ENCODE data around the gene CTBP2. TPM values are rescaled to one million over a fixed set of nuclear protein-coding genes. Genes with fewer than 3 reads are reported as not detected.
"Not testable (repeated sequence)": the region's sequence is repeated elsewhere in the genome, so short reads cannot be mapped to it uniquely, and the experiment has no call there.

CTBP2 gene
- total RNA-seq, 1 donor from 2014 or later = 46.9 TPM

DNA sequence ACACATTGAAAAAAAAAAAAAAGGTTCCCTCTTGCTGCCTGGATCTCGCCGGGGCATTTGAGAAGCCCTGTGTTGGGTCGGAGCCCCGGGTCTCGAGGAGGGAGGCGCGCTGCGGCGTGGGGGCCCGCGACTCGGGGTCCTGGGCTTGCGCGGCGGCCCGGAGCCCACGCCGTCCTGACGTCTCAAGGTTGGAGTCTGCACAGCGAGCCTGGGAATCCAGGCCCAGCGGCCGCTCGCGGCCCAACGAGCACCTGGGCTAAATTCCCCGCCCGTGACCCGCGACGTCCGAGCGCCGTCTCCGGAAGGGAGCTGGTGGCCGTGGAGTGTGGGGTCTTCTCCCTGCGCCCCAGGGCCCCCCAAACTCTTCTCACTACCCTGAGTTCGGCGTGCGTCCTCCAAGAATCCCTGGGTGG is 1.4 kb upstream of the CTBP2 start:
- peak; percentile 11 for ATAC-seq
- intact Hi-C loops (cut with DNase I) = no loop called here
- DNase-seq (ENCODE audit: low spot score) = no peak

- intact Hi-C loops (cut with DNase I) = no loop called here
- ATAC-seq = peak; percentile 77
- DNase-seq (ENCODE audit: low spot score) = peak; percentile 79
Measured at GRCh38 chr10:125160856-125161706, 718 bp upstream of the CTBP2 start.

- no peak for ATAC-seq
- intact Hi-C loops (cut with DNase I) = loop anchor here (10.0 kb wide), 1 partner anchor 95 kb away; no protein-coding TSS in a partner anchor
- peak; percentile 68 for DNase-seq (ENCODE audit: low spot score)
Measured at GRCh38 chr10:125159486-125159931, 854 bp downstream of the CTBP2 start.

- ATAC-seq (peak; percentile 57), DNase-seq (ENCODE audit: low spot score) (peak; percentile 71)
- intact Hi-C loops (cut with DNase I) = loop anchor here (10.0 kb wide), 1 partner anchor 94 kb away; no protein-coding TSS in a partner anchor
Measured at GRCh38 chr10:125158601-125159485, 1.5 kb downstream of the CTBP2 start.

DNA sequence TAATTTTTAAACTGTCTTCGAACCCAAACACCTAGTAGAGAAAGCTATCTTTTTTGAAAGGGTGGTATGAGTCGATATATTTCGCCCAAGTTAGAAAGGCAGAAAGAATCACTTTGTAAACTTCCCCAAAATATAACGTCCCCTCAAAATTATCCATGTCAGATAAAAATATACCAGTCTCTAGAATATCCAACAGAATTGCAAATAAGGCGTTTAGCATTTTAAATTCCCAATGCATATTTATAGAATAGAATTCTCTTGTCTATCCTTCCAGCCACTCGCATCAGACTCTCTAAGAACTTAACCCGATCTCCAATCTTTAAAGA is 2.1 kb downstream of the CTBP2 start:
- no peak for DNase-seq (ENCODE audit: low spot score)
- no peak for ATAC-seq
- intact Hi-C loops (cut with DNase I) = loop anchor here (10.0 kb wide), 1 partner anchor 93 kb away; no protein-coding TSS in a partner anchor

DNA sequence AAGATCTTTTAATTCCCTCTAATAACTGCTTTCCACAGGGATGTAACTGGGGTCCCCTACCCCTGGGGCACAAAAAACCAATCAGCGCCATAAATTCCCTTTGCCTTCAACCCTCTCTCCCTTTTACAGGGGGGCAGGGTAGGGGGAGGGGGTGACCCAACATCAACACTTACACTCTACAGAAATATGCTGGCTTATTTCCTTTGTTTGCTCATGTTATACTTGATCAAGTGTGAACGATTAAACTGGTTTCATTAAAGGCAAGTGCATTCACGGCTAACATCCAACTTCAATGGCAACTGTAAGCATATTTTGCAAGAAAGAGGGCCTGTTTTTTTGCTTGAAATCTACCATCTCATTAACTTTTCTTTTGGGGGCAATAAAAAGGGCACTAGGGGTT is 2.9 kb downstream of the CTBP2 start:
- intact Hi-C loops (cut with DNase I) = loop anchor here (10.0 kb wide), 1 partner anchor 93 kb away; no protein-coding TSS in a partner anchor
- ATAC-seq = no peak
- no peak for DNase-seq (ENCODE audit: low spot score)

DNA sequence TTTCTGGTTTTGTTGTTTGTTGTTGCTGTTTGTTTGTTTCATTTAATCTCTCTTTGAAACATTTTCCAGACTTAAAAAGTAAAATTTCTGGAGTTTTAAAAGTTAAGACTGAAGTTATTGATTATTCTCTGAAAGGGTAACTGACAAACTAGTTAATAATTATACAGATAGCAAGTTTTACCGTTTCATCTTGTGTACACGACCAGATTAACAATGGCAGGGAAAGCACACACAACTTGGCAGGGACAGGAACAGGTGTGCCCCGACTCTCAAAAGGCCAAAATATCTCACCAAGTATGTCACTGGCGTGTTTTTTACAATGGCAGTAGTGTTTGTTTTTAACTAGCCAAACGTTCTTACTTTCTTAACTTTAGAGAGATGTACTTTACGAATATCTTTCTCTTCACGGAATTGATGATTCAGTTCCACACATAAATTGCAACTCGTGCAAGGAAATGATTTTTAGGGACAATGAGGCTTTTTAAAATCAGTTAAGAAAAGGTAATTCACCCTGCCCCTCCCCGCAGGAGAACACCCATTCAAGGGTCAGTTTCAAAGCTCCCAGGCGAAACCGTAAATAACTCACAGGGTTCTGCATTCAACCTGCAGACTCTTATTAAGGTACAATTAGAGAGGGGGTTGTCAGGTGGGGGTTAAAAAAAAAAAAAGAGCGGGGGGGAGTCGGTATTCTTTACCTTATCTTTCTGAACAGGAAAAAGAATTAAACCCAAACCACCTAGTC is 3.5 kb downstream of the CTBP2 start:
- intact Hi-C loops (cut with DNase I) = loop anchor here (10.0 kb wide), 1 partner anchor 92 kb away; no protein-coding TSS in a partner anchor
- DNase-seq (ENCODE audit: low spot score) (no peak), ATAC-seq (no peak)

GRCh38 chr10:125156196-125156595 is 4.2 kb downstream of the CTBP2 start:
- no peak for ATAC-seq
- no peak for DNase-seq (ENCODE audit: low spot score)
- intact Hi-C loops (cut with DNase I) = loop anchor here (10.0 kb wide), 1 partner anchor 91 kb away; no protein-coding TSS in a partner anchor

DNA sequence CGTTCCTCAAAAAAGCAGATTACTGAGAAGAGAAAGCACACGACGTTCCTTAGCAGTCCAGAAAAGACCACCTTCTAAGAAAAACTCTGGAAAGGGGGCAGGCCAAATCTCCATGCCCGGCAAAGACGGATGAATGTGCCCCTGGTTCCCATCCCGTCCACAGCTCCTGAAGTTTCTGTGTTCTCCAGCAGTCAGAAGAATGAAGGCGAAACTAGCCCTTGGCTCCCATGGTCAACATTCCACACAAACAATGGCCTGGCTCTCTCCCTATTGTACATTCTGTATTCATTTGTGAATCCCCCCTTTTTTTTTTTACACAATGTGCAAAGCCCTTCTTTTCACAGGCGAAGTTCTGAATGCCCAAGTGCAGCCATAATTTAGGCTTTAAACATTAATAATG is 5.3 kb downstream of the CTBP2 start:
- DNase-seq (ENCODE audit: low spot score) (no peak), ATAC-seq (no peak)
- intact Hi-C loops (cut with DNase I) = loop anchor here (10.0 kb wide), 1 partner anchor 90 kb away; no protein-coding TSS in a partner anchor

DNA sequence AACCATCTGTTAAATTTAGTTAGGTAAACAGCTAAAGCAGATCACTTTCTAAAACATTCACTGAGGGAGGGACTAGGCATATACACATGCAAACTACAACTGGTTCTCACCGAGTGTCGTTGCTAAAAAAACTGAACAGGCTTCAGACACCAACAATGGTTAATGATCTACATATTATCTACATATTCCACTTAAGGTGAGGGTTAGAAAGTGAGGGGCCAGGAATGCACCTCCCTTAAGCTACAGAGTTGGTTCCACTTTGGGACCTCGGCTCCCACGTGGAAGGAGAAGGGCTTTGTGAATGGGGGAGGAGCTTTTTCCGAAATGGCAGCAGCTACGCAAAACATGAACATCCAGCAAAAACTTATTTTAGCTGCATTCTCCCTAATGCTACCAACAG is 5.8 kb downstream of the CTBP2 start:
- DNase-seq (ENCODE audit: low spot score) (no peak), ATAC-seq (no peak)
- intact Hi-C loops (cut with DNase I) = loop anchor here (10.0 kb wide), 1 partner anchor 90 kb away; no protein-coding TSS in a partner anchor

GRCh38 chr10:125153703-125154490 is 6.5 kb downstream of the CTBP2 start:
- DNase-seq (ENCODE audit: low spot score) (no peak), ATAC-seq (peak; percentile 23)
- intact Hi-C loops (cut with DNase I) = loop anchor here (10.0 kb wide), 1 partner anchor 89 kb away; no protein-coding TSS in a partner anchor

DNA sequence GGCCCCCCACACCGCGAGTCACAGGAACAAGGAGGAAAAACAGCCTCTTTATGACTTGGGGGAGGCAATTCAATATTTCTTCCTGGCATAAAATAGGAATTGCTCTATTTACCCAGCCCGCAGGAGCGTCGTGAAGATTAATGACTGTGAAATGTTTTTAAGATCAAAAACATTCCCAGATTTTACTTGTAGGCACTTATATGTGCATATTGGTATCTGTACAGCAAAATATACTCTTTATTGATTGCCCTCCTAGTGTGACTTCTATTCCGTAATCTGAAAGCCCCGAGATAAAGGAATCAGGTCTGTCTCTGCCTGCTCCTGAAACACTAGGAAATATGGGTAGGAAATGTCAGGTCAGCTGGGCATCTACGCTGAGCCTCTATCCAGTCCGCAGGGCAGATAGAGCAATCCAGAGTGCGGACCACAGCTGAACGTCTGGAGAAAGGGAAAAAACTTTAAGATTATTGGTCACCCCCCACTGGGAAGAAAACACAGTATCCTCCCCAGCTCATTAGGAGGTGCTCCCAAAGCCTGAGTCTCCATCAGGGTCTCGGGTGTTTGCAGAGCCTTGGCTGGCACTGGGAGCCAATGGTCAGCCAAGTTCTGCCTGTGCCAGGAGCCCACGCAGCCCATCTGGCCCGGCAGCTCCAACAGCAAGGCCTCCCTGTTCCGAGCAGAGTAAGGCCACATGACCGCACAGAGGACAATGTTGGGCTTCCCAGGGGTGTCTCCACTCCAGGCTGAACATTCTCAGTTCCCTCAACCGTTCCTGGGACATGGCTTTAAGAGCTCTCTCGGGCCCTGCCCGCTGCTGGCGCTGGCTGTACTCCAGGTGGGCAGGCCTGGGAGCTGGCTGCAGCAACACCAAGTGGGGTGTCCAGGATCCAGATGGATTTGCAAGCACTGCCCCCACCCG is 7.7 kb downstream of the CTBP2 start:
- intact Hi-C loops (cut with DNase I) = loop anchor here (10.0 kb wide), 1 partner anchor 88 kb away; no protein-coding TSS in a partner anchor
- no peak for DNase-seq (ENCODE audit: low spot score)

DNA sequence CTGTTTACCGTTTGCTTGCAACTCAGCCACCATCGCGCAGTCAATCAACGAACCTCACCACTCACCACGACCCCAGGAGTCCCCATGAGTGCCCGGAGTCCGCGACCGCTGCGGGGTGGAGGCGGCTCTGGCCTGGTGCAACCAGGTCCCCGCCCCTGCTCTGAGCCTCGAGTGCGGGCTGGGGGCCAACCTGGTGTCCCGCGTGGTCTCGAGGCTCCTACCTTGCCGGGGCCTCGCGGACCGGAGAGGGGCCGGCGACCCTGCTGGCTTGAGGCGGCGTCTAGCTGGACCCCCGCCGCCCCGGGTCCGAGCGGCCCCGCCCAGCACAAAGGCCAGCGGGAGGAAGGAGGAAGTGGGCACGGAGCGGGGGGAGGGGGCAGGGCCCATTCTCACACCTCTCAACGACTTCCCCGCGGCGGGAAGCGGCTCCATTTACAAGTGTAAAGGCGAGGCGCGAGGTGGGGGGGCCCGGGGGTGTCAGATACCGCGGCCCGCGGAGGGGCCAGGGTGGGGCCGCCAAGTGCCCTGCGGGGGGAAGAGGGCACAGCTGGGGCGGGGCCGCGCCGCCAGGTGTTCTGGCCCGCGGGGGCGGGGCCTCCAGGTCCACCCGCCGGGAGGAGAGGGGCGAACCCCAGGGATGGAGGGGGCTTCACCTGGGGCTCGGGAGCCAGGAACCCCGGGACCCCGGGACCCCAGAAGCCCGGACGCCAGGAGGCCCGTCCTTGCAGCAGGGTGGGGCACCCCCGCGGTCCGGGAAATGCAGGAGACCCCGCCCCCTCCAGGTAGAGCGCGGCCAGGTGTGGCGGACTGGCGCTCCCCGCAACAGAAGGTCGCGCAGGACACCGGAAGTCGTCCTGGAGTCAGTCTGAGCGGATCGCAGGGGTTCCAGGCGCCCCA is 8.6 kb downstream of the CTBP2 start:
- DNase-seq (ENCODE audit: low spot score) (no peak), ATAC-seq (no peak)
- intact Hi-C loops (cut with DNase I) = loop anchor here (10.0 kb wide), 1 partner anchor 87 kb away; no protein-coding TSS in a partner anchor

More for the DNA sequence above, 7.7 kb downstream of the CTBP2 start:
- ATAC-seq = peak; percentile 68

DNA sequence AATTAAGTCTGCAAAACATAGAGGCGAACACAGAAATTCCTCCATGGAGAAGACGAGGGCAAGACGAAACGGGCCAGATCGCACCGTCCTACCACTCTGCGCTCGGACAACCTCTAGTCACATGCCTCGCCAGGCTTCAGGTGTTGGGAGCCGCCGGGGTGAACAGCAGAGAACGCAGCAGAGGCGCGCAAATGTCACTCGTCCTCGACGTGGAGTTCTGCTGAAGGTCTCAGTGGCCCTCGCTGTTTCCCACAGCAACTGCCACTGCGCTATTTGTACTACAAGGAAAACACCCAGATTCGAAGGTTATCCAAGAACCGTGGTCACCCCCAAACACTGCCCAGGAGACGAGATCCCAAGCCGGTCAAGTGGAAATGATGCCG is 9.2 kb downstream of the CTBP2 start:
- intact Hi-C loops (cut with DNase I) = loop anchor here (10.0 kb wide), 1 partner anchor 86 kb away; no protein-coding TSS in a partner anchor
- ATAC-seq (no peak), DNase-seq (ENCODE audit: low spot score) (no peak)

- intact Hi-C loops (cut with DNase I) = loop anchor here (10.0 kb wide), 1 partner anchor 86 kb away; no protein-coding TSS in a partner anchor
- not testable (repeated sequence) for ATAC-seq
Measured at GRCh38 chr10:125150376-125151083, 9.8 kb downstream of the CTBP2 start.

More at GRCh38 chr10:125150376-125151083, 9.8 kb downstream of the CTBP2 start:
- not testable (repeated sequence) for DNase-seq (ENCODE audit: low spot score)

Measured in sciatic nerve (tissue), 2 donors.